ENCODE data around the gene CHST9. TPM values are rescaled to one million over a fixed set of nuclear protein-coding genes. Genes with fewer than 3 reads are reported as not detected.

Gene CHST9
- polyA plus RNA-seq, 1 donor (not counting 4 experiments of a cell fraction or from before 2014, with no cell fraction given): 0.07 TPM

- DNase-seq (ENCODE audit: low read depth, low spot score) (no peak), FAIRE-seq (no peak)
- Histone ChIP-seq H4K20me1 (ENCODE audit: control insufficient read depth, extremely low read depth, insufficient read depth, low read length) (no peaks in the 10 kb centered on the region), H3K9me3 (ENCODE audit: control insufficient read depth, low read depth, low read length) (no peaks in the 10 kb centered on the region), H3K4me1 (ENCODE audit: control insufficient read depth, extremely low read depth, insufficient read depth, low read length) (no peaks in the 10 kb centered on the region), H2AFZ (ENCODE audit: control insufficient read depth, low read length) (no peak overlapping the region), H3K9ac (ENCODE audit: control insufficient read depth, extremely low read depth, insufficient read depth, low read length) (no peak overlapping the region), H3K27ac (ENCODE audit: control insufficient read depth, insufficient read depth, low read length) (no peak overlapping the region), H3K79me2 (ENCODE audit: control insufficient read depth, insufficient read depth, low read length) (no peaks in the 10 kb centered on the region), H3K4me3 (ENCODE audit: control insufficient read depth in 2 of 3, extremely low read depth in 1 of 3, insufficient read depth in 2 of 3, low read depth in 1 of 3, low read length in 3 of 3) (no peak overlapping the region), H3K36me3 (ENCODE audit: control insufficient read depth in 2 of 2, extremely low read depth in 1 of 2, insufficient read depth in 2 of 2, low read length in 2 of 2) (no peaks in the 10 kb centered on the region), H3K9me1 (ENCODE audit: control insufficient read depth, extremely low read depth, insufficient read depth, low read length) (no peaks in the 10 kb centered on the region), H3K27me3 (ENCODE audit: control insufficient read depth, extremely low read depth, insufficient read depth, low read length) (no peaks in the 10 kb centered on the region), H3K4me2 (ENCODE audit: control insufficient read depth, extremely low read depth, insufficient read depth, low read depth, low read length) (no peak overlapping the region)
- dilution Hi-C loops (cut with MboI; ENCODE audit: extremely low pct_ligation_motif_present, low sequenced_read_pairs): no loop called here
- TF ChIP-seq EZH2 (IDR thresholded peaks at IDR 0.05; ENCODE audit: low read length): no peak
- TF ChIP-seq CTCF (optimal IDR thresholded peaks at IDR 0.05 in 1 of 3, IDR thresholded peaks at IDR 0.05 in 1 of 3, conservative IDR thresholded peaks at IDR 0.05 in 1 of 3; ENCODE audit: extremely low read depth in 1 of 3, insufficient read depth in 2 of 3, low read length in 3 of 3): no peak
Measured at GRCh38 chr18:26941584-26941983, 243.5 kb downstream of the CHST9 start.

GRCh38 chr18:26940744-26941398 lies 244.2 kb downstream of the CHST9 start:
- no peaks in the 10 kb centered on the region for H3K27me3 ChIP-seq (ENCODE audit: control insufficient read depth, extremely low read depth, insufficient read depth, low read length)
- no peak overlapping the region for H2AFZ ChIP-seq (ENCODE audit: control insufficient read depth, low read length)
- H3K4me3 ChIP-seq (ENCODE audit: control insufficient read depth in 2 of 3, extremely low read depth in 1 of 3, insufficient read depth in 2 of 3, low read depth in 1 of 3, low read length in 3 of 3): no peak overlapping the region
- no peak overlapping the region for H3K4me2 ChIP-seq (ENCODE audit: control insufficient read depth, extremely low read depth, insufficient read depth, low read depth, low read length)
- DNase-seq (ENCODE audit: low read depth, low spot score) (no peak), FAIRE-seq (no peak)
- TF ChIP-seq EZH2 (IDR thresholded peaks at IDR 0.05; ENCODE audit: low read length): no peak
- TF ChIP-seq CTCF (optimal IDR thresholded peaks at IDR 0.05 in 1 of 3, IDR thresholded peaks at IDR 0.05 in 1 of 3, conservative IDR thresholded peaks at IDR 0.05 in 1 of 3; ENCODE audit: extremely low read depth in 1 of 3, insufficient read depth in 2 of 3, low read length in 3 of 3): no peak
- no peak overlapping the region for H3K27ac ChIP-seq (ENCODE audit: control insufficient read depth, insufficient read depth, low read length)
- H3K9me3 ChIP-seq (ENCODE audit: control insufficient read depth, low read depth, low read length): no peaks in the 10 kb centered on the region
- H3K79me2 ChIP-seq (ENCODE audit: control insufficient read depth, insufficient read depth, low read length): no peaks in the 10 kb centered on the region
- H3K9me1 ChIP-seq (ENCODE audit: control insufficient read depth, extremely low read depth, insufficient read depth, low read length): no peaks in the 10 kb centered on the region
- H3K9ac ChIP-seq (ENCODE audit: control insufficient read depth, extremely low read depth, insufficient read depth, low read length): no peak overlapping the region
- dilution Hi-C loops (cut with MboI; ENCODE audit: extremely low pct_ligation_motif_present, low sequenced_read_pairs): no loop called here
- H4K20me1 ChIP-seq (ENCODE audit: control insufficient read depth, extremely low read depth, insufficient read depth, low read length): no peaks in the 10 kb centered on the region
- no peaks in the 10 kb centered on the region for H3K4me1 ChIP-seq (ENCODE audit: control insufficient read depth, extremely low read depth, insufficient read depth, low read length)
- no peaks in the 10 kb centered on the region for H3K36me3 ChIP-seq (ENCODE audit: control insufficient read depth in 2 of 2, extremely low read depth in 1 of 2, insufficient read depth in 2 of 2, low read length in 2 of 2)

Measured in keratinocyte (primary cell).